Colonic mucosa (tissue), 4 donors: ENCODE measurements around the gene SETD1A. TPM values are rescaled to one million over a fixed set of nuclear protein-coding genes. Genes with fewer than 3 reads are reported as not detected.
"Not testable (repeated sequence)": the region's sequence is repeated elsewhere in the genome, so short reads cannot be mapped to it uniquely, and the experiment has no call there.

Source experiments
- DNase-seq: peaks from one replicate; pipeline ENCODE4 v3.0.0-alpha.2; 2020
- H3K27ac ChIP-seq: fragments of 200-600 bp; one replicate; pipeline ENCODE4 v1.8.0; 2021
- H3K27me3 ChIP-seq: fragments of 200-600 bp; one replicate; pipeline ENCODE4 v1.8.0; 2021
- H3K36me3 ChIP-seq: fragments of 200-600 bp; one replicate; pipeline ENCODE4 v1.8.0; 2021
- H3K4me1 ChIP-seq: fragments of 200-600 bp; one replicate; pipeline ENCODE4 v1.8.0; 2021; ENCODE audit warnings: mild to moderate bottlenecking
- H3K4me3 ChIP-seq: fragments of 200-600 bp; one replicate; pipeline ENCODE4 v1.8.0; 2021
- H3K9ac ChIP-seq, 2 donors: one replicate each; pipeline ENCODE4 v1.7.0; 2013; ENCODE audit warnings: control low read depth in 2 of 2, low read depth in 2 of 2, low read length in 2 of 2
- H3K9me3 ChIP-seq: fragments of 200-600 bp; one replicate; pipeline ENCODE4 v1.8.0; 2021
- CTCF ChIP-seq: fragments of 200-600 bp; IDR thresholded peaks from one replicate; pipeline ENCODE4 v1.8.0; 2022; ENCODE audit warnings: antibody characterized with exemption, mild to moderate bottlenecking
- intact Hi-C: fragments of 100-400 bp; cut with DNase I; formaldehyde crosslinking; loops from one replicate; pipeline ENCODE4 v1.14.1; 2022
- total RNA-seq, 2 donors: library from RNA; stranded (reverse); fragmentation: NEBNext Ultra II Directional in 1 of 2; extraction: Animal tissue kit (Norgen Biotek cat#: 25700) in 1 of 2; gene quantifications; one replicate each; pipeline ENCODE4 v1.2.1, GENCODE V29; 2021
- donor health status: healthy.
- donor health status: DM: no; HTN: no; CAD: no.
- donor health status: DM: no; HTN: no; CAD: no.

Gene SETD1A
- total RNA-seq, 2 donors from 2014 or later: 11.6 to 15.9 TPM

GRCh38 chr16:30931068-30931650, 26.4 kb upstream of the SETD1A start:
- Histone ChIP-seq H3K9me3 (no peaks in the 10 kb centered on the region), H3K36me3 (no peaks in the 10 kb centered on the region), H3K4me3 (no peak overlapping the region), H3K9ac (no peak overlapping the region), H3K27me3 (no peaks in the 10 kb centered on the region), H3K4me1 (no peaks in the 10 kb centered on the region), H3K27ac (no peak overlapping the region)
- no peak for TF ChIP-seq CTCF
- no peak for DNase-seq
- intact Hi-C loops: no loop called here

- Histone ChIP-seq H3K27me3 (no peaks in the 10 kb centered on the region), H3K4me1 (no peaks in the 10 kb centered on the region), H3K9ac (no peak overlapping the region), H3K4me3 (no peak overlapping the region), H3K9me3 (no peaks in the 10 kb centered on the region), H3K27ac (no peak overlapping the region), H3K36me3 (no peaks in the 10 kb centered on the region)
- TF ChIP-seq CTCF: peak; percentile 13
- peak; percentile 52 for DNase-seq
- intact Hi-C loops: no loop called here
These were observed 22.6 kb upstream of the SETD1A start for GRCh38 chr16:30934827-30935557.

- TF ChIP-seq CTCF: no peak
- no peaks in the 10 kb centered on the region for H3K36me3 ChIP-seq
These were observed 19.9 kb upstream of the SETD1A start for GRCh38 chr16:30937692-30938091.

GRCh38 chr16:30939571-30939970, 18.0 kb upstream of the SETD1A start:
- intact Hi-C loops, H3K27ac ChIP-seq, H3K36me3 ChIP-seq, H3K9ac ChIP-seq, H3K27me3 ChIP-seq, H3K9me3 ChIP-seq, H3K4me3 ChIP-seq, DNase-seq: not testable (repeated sequence)
- H3K4me1 ChIP-seq: peaks cover 10% of the 10 kb centered on the region

More at GRCh38 chr16:30937692-30938091, 19.9 kb upstream of the SETD1A start:
- H3K27ac ChIP-seq: no peak overlapping the region
- H3K27me3 ChIP-seq: no peaks in the 10 kb centered on the region
- intact Hi-C loops: no loop called here
- H3K4me1 ChIP-seq: peaks cover 7% of the 10 kb centered on the region
- no peak overlapping the region for H3K9ac ChIP-seq
- H3K9me3 ChIP-seq: no peaks in the 10 kb centered on the region
- H3K4me3 ChIP-seq: no peak overlapping the region
- no peak for DNase-seq

- intact Hi-C loops: no loop called here
- H3K4me3 ChIP-seq: no peak overlapping the region
- no peaks in the 10 kb centered on the region for H3K27me3 ChIP-seq
- H3K36me3 ChIP-seq: no peaks in the 10 kb centered on the region
- peak; percentile 84 for DNase-seq
- peaks cover 10% of the 10 kb centered on the region for H3K4me1 ChIP-seq
- H3K9me3 ChIP-seq: no peaks in the 10 kb centered on the region
- peak; percentile 89 for TF ChIP-seq CTCF
- H3K27ac ChIP-seq: peak overlapping the region; percentile 55
- peak overlapping the region in 1 of 2 donors; percentile 32 for H3K9ac ChIP-seq
These were observed 15.7 kb upstream of the SETD1A start for GRCh38 chr16:30941600-30942425.
